GM12878 (cell line): ENCODE measurements around the gene FIBCD1. TPM values are rescaled to one million over a fixed set of nuclear protein-coding genes. Genes with fewer than 3 reads are reported as not detected.

ENCODE experiments used
- ATAC-seq: fragments of 200-7000 bp; cut with Tn5 transposase; 3 replicates; pipeline ENCODE4 v1.9.1; 2020; ENCODE audit warnings: mild to moderate bottlenecking, moderate library complexity
- BruUV-seq: library from RNA; stranded (reverse); fragments of 400-500 nt; replicated peaks from 2 replicates; lab custom pipeline; 2021; lab: Mats Ljungman, UMichigan
- CTCF ChIA-PET: fragments of 300-600 bp; sonication (Branson Sonifier 250); formaldehyde crosslinking; extraction: SDS; loops from one replicate; lab custom pipeline; 2021; ENCODE audit warnings: inconsistent platforms; lab: Yijun Ruan, JAX
- POLR2A ChIA-PET: fragments of 350-600 bp; formaldehyde crosslinking; extraction: SDS; loops from one replicate; lab custom pipeline; 2021; ENCODE audit warnings: inconsistent platforms; lab: Charles Lee
- RAD21 ChIA-PET: fragments of 300-600 bp; sonication (Branson Sonifier 250); formaldehyde crosslinking; loops from one replicate; lab custom pipeline; 2023; ENCODE audit warnings: antibody characterized with exemption; ENCODE audit not compliant: unreplicated experiment; lab: Charles Lee
- SMC1A ChIA-PET: fragments of 300-600 bp; sonication (Branson Sonifier 250); formaldehyde crosslinking; loops from one replicate; lab custom pipeline; 2023; ENCODE audit not compliant: unreplicated experiment, uncharacterized antibody; lab: Charles Lee
- DNase-seq: peaks from one replicate; pipeline ENCODE4 v3.0.0-alpha.2; 2011; ENCODE audit warnings: low read depth, low spot score
- FAIRE-seq: peaks from 3 replicates; lab custom pipeline; 2011; peaks lifted over from hg19 to GRCh38; lab: Jason Lieb, UNC
- H2AFZ ChIP-seq: 2 replicates; pipeline ENCODE4 v1.6.0; 2011; ENCODE audit warnings: low read depth, low read length, control low read depth; ENCODE audit not compliant: control insufficient read depth
- H3K27ac ChIP-seq: 2 replicates; pipeline ENCODE4 v1.5.1; 2011; ENCODE audit warnings: control low read depth; ENCODE audit not compliant: control insufficient read depth, insufficient read depth
- H3K27me3 ChIP-seq, 2 experiments: replicated peaks in 1 of 2; 2 replicates each; pipeline versions ENCODE4 v1.6.0 to v1.6.1; 2011; ENCODE audit warnings: low read length in 1 of 2; ENCODE audit not compliant: control insufficient read depth in 2 of 2, insufficient read depth in 2 of 2
- H3K36me3 ChIP-seq, 2 experiments: 2 replicates each; pipeline ENCODE4 v1.5.1; 2011; ENCODE audit warnings: low read length in 1 of 2; ENCODE audit not compliant: control insufficient read depth in 2 of 2, insufficient read depth in 2 of 2
- H3K4me1 ChIP-seq: 2 replicates; pipeline ENCODE4 v1.6.1; 2011; ENCODE audit warnings: mild to moderate bottlenecking, low read length, moderate library complexity, mixed read lengths; ENCODE audit not compliant: control insufficient read depth, insufficient read depth
- H3K4me2 ChIP-seq: 2 replicates; pipeline ENCODE4 v1.6.0; 2011; ENCODE audit warnings: control low read depth; ENCODE audit not compliant: control insufficient read depth, insufficient read depth
- H3K4me3 ChIP-seq: fragments of 200-600 bp; sonication (generic); 2 replicates; pipeline ENCODE4 v1.5.1; 2016
- H3K79me2 ChIP-seq: 2 replicates; pipeline ENCODE4 v1.6.0; 2011; ENCODE audit warnings: low read length; ENCODE audit not compliant: control insufficient read depth, insufficient read depth
- H3K9ac ChIP-seq: 2 replicates; pipeline ENCODE4 v1.8.0; 2011; ENCODE audit warnings: low read length, control low read depth, mixed read lengths; ENCODE audit not compliant: control insufficient read depth, insufficient read depth
- H3K9me3 ChIP-seq: replicated peaks from 3 replicates; pipeline ENCODE4 v1.5.1; 2011; ENCODE audit warnings: mild to moderate bottlenecking, low read length; ENCODE audit not compliant: control insufficient read depth, insufficient read depth
- H4K20me1 ChIP-seq: 2 replicates; pipeline ENCODE4 v1.6.0; 2011; ENCODE audit not compliant: control insufficient read depth, insufficient read depth
- CREM ChIP-seq: IDR thresholded peaks from 2 replicates; pipeline ENCODE4 v1.6.1; 2014; ENCODE audit warnings: antibody characterized with exemption, low read depth
- CUX1 ChIP-seq: IDR thresholded peaks from 2 replicates; pipeline ENCODE4 v1.6.1; 2012; ENCODE audit warnings: improper control_type of control experiment, low read depth, low read length; ENCODE audit not compliant: insufficient replicate concordance
- ETV6 ChIP-seq, 2 experiments: fragments of 450-650 bp in 1 of 2; IDR thresholded peaks in 1 of 2; conservative IDR thresholded peaks in 1 of 2; 2 replicates each; pipeline ENCODE4 v1.6.1; 2014; ENCODE audit warnings: antibody characterized with exemption in 1 of 2, borderline replicate concordance in 1 of 2, low read depth in 1 of 2, mild to moderate bottlenecking in 1 of 2, moderate library complexity in 1 of 2
- MEF2B ChIP-seq: fragments of 450-650 bp; IDR thresholded peaks from 2 replicates; pipeline ENCODE4 v1.6.1; 2018; ENCODE audit warnings: mild to moderate bottlenecking, moderate library complexity; ENCODE audit not compliant: partially characterized antibody, poor library complexity, severe bottlenecking
- MYC ChIP-seq: IDR thresholded peaks from 2 replicates; pipeline ENCODE4 v1.6.1; 2011; ENCODE audit warnings: mild to moderate bottlenecking, low read length, moderate library complexity, inconsistent platforms; ENCODE audit not compliant: insufficient read depth, insufficient replicate concordance, insufficient read length, severe bottlenecking
- NR2C1 ChIP-seq: fragments of 450-650 bp; IDR thresholded peaks from 2 replicates; pipeline ENCODE4 v1.6.1; 2017; ENCODE audit warnings: antibody characterized with exemption, mild to moderate bottlenecking, moderate library complexity
- PBX3 ChIP-seq: IDR thresholded peaks from 2 replicates; pipeline ENCODE4 v1.6.1; 2011; ENCODE audit warnings: mild to moderate bottlenecking, low read depth, low read length, moderate library complexity; ENCODE audit not compliant: insufficient replicate concordance
- RAD21 ChIP-seq: IDR thresholded peaks from 2 replicates; pipeline ENCODE4 v1.6.1; 2011; ENCODE audit warnings: mild to moderate bottlenecking, low read depth, low read length, moderate library complexity; ENCODE audit not compliant: insufficient read depth
- SIX5 ChIP-seq: IDR thresholded peaks from 2 replicates; pipeline ENCODE4 v1.6.1; 2011; ENCODE audit warnings: mild to moderate bottlenecking, low read depth, low read length, moderate library complexity; ENCODE audit not compliant: severe bottlenecking
- ZNF687 ChIP-seq: fragments of 450-650 bp; IDR thresholded peaks from 2 replicates; pipeline ENCODE4 v1.6.1; 2017; ENCODE audit warnings: mild to moderate bottlenecking, moderate library complexity
- WGBS: methylation state at CpG from one replicate; pipeline ENCODE4 v1.1.6; 2016; ENCODE audit warnings: low lambda C conversion rate; ENCODE audit not compliant: insufficient replicate concordance, insufficient coverage; ENCODE audit errors: missing lambda C conversion rate; 5-methylcytosine and 5-hydroxymethylcytosine counted together
- in situ Hi-C: fragments of 300-500 bp; cut with MboI; formaldehyde crosslinking; loops from 9 replicates; pipeline ENCODE4 v1.14.3; 2018; ENCODE audit warnings: mixed read lengths
- intact Hi-C: fragments of 100-400 bp; cut with micrococcal nuclease; formaldehyde crosslinking; loops from one replicate; pipeline ENCODE4 v1.14.2; 2022; ENCODE audit not compliant: unreplicated experiment
- polyA plus RNA-seq, 11 experiments: library from polyadenylated mRNA; depleted of rRNA in 4 of 11; unstranded in 6 of 11; stranded (reverse) in 5 of 11; fragments of >200 nt; fragmentation: Nextera tagmentation in 4 of 11; fragmentation: Illumina TruSeq in 1 of 11; extraction: Ambion mirVana in 4 of 11; extraction: Trizol in 1 of 11; gene quantifications; 1 replicate in 1 of 11; 2 replicates in 10 of 11; pipeline versions ENCODE4 v1.2.1 to v1.2.3, GENCODE V29; 2011 to 2016; ENCODE audit warnings: inconsistent platforms in 2 of 11, missing spikeins in 2 of 11, low read depth in 1 of 11
- total RNA-seq, 4 experiments: library from RNA; depleted of rRNA in 3 of 4; stranded (reverse); fragments of >200 nt in 3 of 4; fragmentation: Illumina TruSeq in 1 of 4; extraction: Trizol in 1 of 4; gene quantifications; 2 replicates each; pipeline versions ENCODE4 v1.2.1 to v1.2.3, GENCODE V29; 2013 to 2021

Gene FIBCD1
- total and polyA plus RNA-seq, 10 of the 15 experiments (the other 5 are each of a cell fraction or from before 2014, with no cell fraction given), result 0.04 to 0.95 (median 0.25) TPM; not detected in 6

- Histone ChIP-seq H4K20me1 (no peaks in the 10 kb centered on the region), H3K4me1 (no peaks in the 10 kb centered on the region), H3K9me3 (no peaks in the 10 kb centered on the region), H3K27ac (no peak overlapping the region), H3K4me3 (no peak overlapping the region), H3K36me3 (peaks cover 4 to 6% of the 10 kb centered on the region in 2 experiments), H3K79me2 (no peaks in the 10 kb centered on the region), H3K27me3 (no peaks in the 10 kb centered on the region), H3K9ac (no peak overlapping the region), H3K4me2 (no peak overlapping the region), H2AFZ (no peak overlapping the region)
- no TSS peak for BruUV-seq
- 94% methylated on average over 18 of the region's 18 CpGs for WGBS
- CTCF ChIA-PET, result interaction anchor here (0.8 kb wide), 2 partner anchors 22 to 136 kb away, joined by 3 to 5 read pairs; no protein-coding TSS in a partner anchor
- RAD21 ChIA-PET, result interaction anchor here (1.0 kb wide), 1 partner anchor 22 kb away, joined by 3 read pairs; no protein-coding TSS in a partner anchor
- intact Hi-C loops, result no loop called here
- no peak for FAIRE-seq
- in situ Hi-C loops, result no loop called here
- no peak for DNase-seq
- POLR2A ChIA-PET, result no interaction called here
- ATAC-seq, result no peak
- SMC1A ChIA-PET, result no interaction called here
- TF ChIP-seq ETV6 (conservative IDR thresholded peaks at IDR 0.05 in 1 of 2, IDR thresholded peaks at IDR 0.05 in 1 of 2; ENCODE audit: borderline replicate concordance in 1 of 2, low read depth in 1 of 2), result no peak
- TF ChIP-seq NR2C1, result no peak
- TF ChIP-seq CUX1, result no peak
- no peak for TF ChIP-seq PBX3
- TF ChIP-seq CREM, result no peak
- TF ChIP-seq RAD21, result no peak
- TF ChIP-seq ZNF687, result no peak
- TF ChIP-seq MEF2B, result no peak
- TF ChIP-seq MYC, result no peak
- TF ChIP-seq SIX5, result no peak
These were observed 47.2 kb downstream of the FIBCD1 start for GRCh38 chr9:130891688-130892476.
